GM19452 (cell line): ENCODE data around the gene LBHD1.
A peak's percentile ranks its signal among the peaks of the same experiment; 100 is the strongest.
"Not testable (repeated sequence)": the region's sequence is repeated elsewhere in the genome, so short reads cannot be mapped to it uniquely, and the experiment has no call there.

Experiments
- ATAC-seq: cut with Tn5 transposase; IDR thresholded peaks from one replicate; pipeline ENCODE4 v1.9.1; 2021; ENCODE audit not compliant: unreplicated experiment

The LBHD1 gene

GRCh38 chr11:62621567-62622470, 50.2 kb downstream of the LBHD1 start, which contains the start of gene B3GAT3:
TSS of gene B3GAT3 (minus strand) at chr11:62621986. CDS start at chr11:62621947, 39 bp downstream.
- ATAC-seq = peak; percentile 94

- ATAC-seq = no peak
These were observed 51.0 kb downstream of the LBHD1 start for GRCh38 chr11:62621027-62621566.

- ATAC-seq = not testable (repeated sequence)
These were observed 55.1 kb downstream of the LBHD1 start for GRCh38 chr11:62616957-62617356.

- no peak for ATAC-seq
These were observed 56.5 kb downstream of the LBHD1 start for GRCh38 chr11:62615521-62615920.

- no peak for ATAC-seq
These were observed 57.8 kb downstream of the LBHD1 start for GRCh38 chr11:62614275-62614674.

GRCh38 chr11:62613291-62613778, 58.7 kb downstream of the LBHD1 start:
- no peak for ATAC-seq
